Stomach (tissue), 9 donors: ENCODE measurements around the gene SNX15. TPM values are rescaled to one million over a fixed set of nuclear protein-coding genes. Genes with fewer than 3 reads are reported as not detected.

Source experiments
- DNase-seq, 2 donors: peaks; one replicate each; pipeline versions ENCODE4 v3.0.0 to v3.0.0-alpha.2; 2013 to 2019
- H3K27ac ChIP-seq, 5 donors: fragments of 200-600 bp in 4 of 5; sonication (generic) in 4 of 5; one replicate each; pipeline ENCODE4 v1.5.1; 2013 to 2019; ENCODE audit warnings: mild to moderate bottlenecking in 1 of 5, moderate library complexity in 1 of 5
- H3K27me3 ChIP-seq, 3 donors: fragments of 200-600 bp; sonication (generic); one replicate each; pipeline ENCODE4 v1.5.1; 2017 to 2019; ENCODE audit warnings: mixed run types in 1 of 3
- H3K36me3 ChIP-seq, 4 donors: fragments of 200-600 bp; sonication (generic); 1 replicate in 3 of 4; 2 replicates in 1 of 4; pipeline ENCODE4 v1.5.1; 2016 to 2019
- H3K4me1 ChIP-seq, 4 donors: fragments of 200-600 bp; sonication (generic); one replicate each; pipeline ENCODE4 v1.5.1; 2016 to 2019
- H3K4me3 ChIP-seq, 4 donors: fragments of 200-600 bp; sonication (generic) in 3 of 4; one replicate each; pipeline ENCODE4 v1.5.1; 2016 to 2019; ENCODE audit warnings: mild to moderate bottlenecking in 1 of 4
- H3K9me3 ChIP-seq, 4 donors: fragments of 200-600 bp; sonication (generic); one replicate each; pipeline ENCODE4 v1.5.1; 2016 to 2019
- CTCF ChIP-seq, 7 experiments: fragments of 450-650 bp in 4 of 7; fragments of 200-600 bp in 3 of 7; sonication (generic) in 3 of 7; IDR thresholded peaks; one replicate each; pipeline ENCODE4 v1.5.1; 2016 to 2019; ENCODE audit warnings: antibody characterized with exemption in 7 of 7, control low read depth in 2 of 7, mild to moderate bottlenecking in 1 of 7
- EP300 ChIP-seq: sonication (generic); formaldehyde crosslinking; IDR thresholded peaks from one replicate; pipeline ENCODE4 v1.6.1; 2017; ENCODE audit warnings: antibody characterized with exemption
- POLR2A ChIP-seq, 4 donors: fragments of 450-650 bp; IDR thresholded peaks; one replicate each; pipeline ENCODE4 v1.6.1; 2016; ENCODE audit warnings: antibody characterized with exemption in 4 of 4, control low read depth in 2 of 4, mild to moderate bottlenecking in 1 of 4, moderate library complexity in 1 of 4
- POLR2AphosphoS5 ChIP-seq, 3 donors: sonication (generic); formaldehyde crosslinking; IDR thresholded peaks; one replicate each; pipeline ENCODE4 v1.6.1; 2016; ENCODE audit warnings: antibody characterized with exemption in 3 of 3
- WGBS, 5 donors: extraction: QIAGEN DNeasy Blood & Tissue Kit in 3 of 5; methylation state at CpG; one replicate each; pipeline versions ENCODE4 v1.1.5 to v1.1.7; 2013 to 2018; 5-methylcytosine and 5-hydroxymethylcytosine counted together
- intact Hi-C: fragments of 100-400 bp; cut with DNase I; formaldehyde crosslinking; loops from one replicate; pipeline ENCODE4 v1.15.1; 2023; ENCODE audit warnings: low total_unique reads
- polyA plus RNA-seq, 3 donors: library from polyadenylated mRNA; stranded (reverse); fragments of 200-250 nt; gene quantifications; one replicate each; pipeline ENCODE4 v1.2.3, GENCODE V29; 2013
- total RNA-seq, 5 donors: library from RNA; depleted of rRNA; stranded (reverse); fragments of >200 nt; gene quantifications; one replicate each; pipeline versions ENCODE4 v1.1.0 to v1.2.3, GENCODE V29; 2014 to 2016
- donor health status: healthy with polysubstance abuse.
- donor health status: Bipolar disorder and iron deficiency.
- donor health status: healthy.

SNX15 gene
- total and polyA plus RNA-seq, 8 donors: 4.2 to 45.8 (median 19.0) TPM

- peak; percentile 89 to 91 for DNase-seq
- intact Hi-C loops: loop anchor here (10.0 kb wide), 1 partner anchor 82 kb away; the partner anchor contains the start of gene ATG2A
- Histone ChIP-seq H3K27me3 (no peaks in the 10 kb centered on the region), H3K4me1 (peaks cover 6 to 31% (median 28%) of the 10 kb centered on the region in 4 donors), H3K4me3 (peak within 1 kb of the TSS; percentile 49 to 59 (median 52)), H3K27ac (peak within 1 kb of the TSS; percentile 57 to 90 (median 84)), H3K9me3 (no peaks in the 10 kb centered on the region), H3K36me3 (peaks cover 0 to 26% (median 14%) of the 10 kb centered on the region in 4 donors)
- TF ChIP-seq POLR2A (IDR thresholded peaks at IDR 0.05) (peak in 2 of 4 donors; percentile 27 to 49), CTCF (IDR thresholded peaks at IDR 0.05) (peak in 5 of 7 experiments; percentile 26 to 64 (median 44)), POLR2AphosphoS5 (IDR thresholded peaks at IDR 0.05) (peak; percentile 58 to 90 (median 87)), EP300 (no peak)
- WGBS, 5 donors: 13 to 20% (median 19%) methylated on average over 9 of the region's 9 CpGs
These were observed 30.4 kb upstream of the SNX15 start, which contains the start of gene BATF2 for GRCh38 chr11:64996710-64997380. TSS of gene BATF2 (minus strand) at chr11:64996971. CDS start at chr11:64996914, 57 bp downstream.

GRCh38 chr11:64998141-64998540 is 29.1 kb upstream of the SNX15 start:
- Histone ChIP-seq H3K4me3 (no peak overlapping the region), H3K36me3 (peaks cover 0 to 15% (median 4%) of the 10 kb centered on the region in 4 donors), H3K4me1 (peaks cover 6 to 31% (median 28%) of the 10 kb centered on the region in 4 donors), H3K27ac (no peak overlapping the region), H3K9me3 (no peaks in the 10 kb centered on the region), H3K27me3 (no peaks in the 10 kb centered on the region)
- WGBS, 5 donors: 63 to 93% (median 85%) methylated on average over 1 of the region's 1 CpG
- DNase-seq: no peak
- intact Hi-C loops: loop anchor here (10.0 kb wide), 1 partner anchor 83 kb away; the partner anchor contains the start of gene ATG2A
- TF ChIP-seq EP300: no peak
- no peak for TF ChIP-seq POLR2A (IDR thresholded peaks at IDR 0.05)
- no peak for TF ChIP-seq POLR2AphosphoS5 (IDR thresholded peaks at IDR 0.05)
- TF ChIP-seq CTCF (IDR thresholded peaks at IDR 0.05): no peak

- Histone ChIP-seq H3K36me3 (peaks cover 0 to 8% (median 2%) of the 10 kb centered on the region in 4 donors), H3K4me1 (peaks cover 6 to 31% (median 28%) of the 10 kb centered on the region in 4 donors), H3K27me3 (no peaks in the 10 kb centered on the region), H3K27ac (no peak overlapping the region), H3K9me3 (no peaks in the 10 kb centered on the region), H3K4me3 (no peak overlapping the region)
- 60 to 67% (median 65%) methylated on average over 6 to 9 of the region's 9 CpGs for WGBS, 5 donors
- intact Hi-C loops: loop anchor here (10.0 kb wide), 1 partner anchor 84 kb away; the partner anchor contains the start of gene ATG2A
- TF ChIP-seq EP300: no peak
- no peak for TF ChIP-seq CTCF (IDR thresholded peaks at IDR 0.05)
- no peak for TF ChIP-seq POLR2A (IDR thresholded peaks at IDR 0.05)
- no peak for TF ChIP-seq POLR2AphosphoS5 (IDR thresholded peaks at IDR 0.05)
- peak in 1 of 2 donors; percentile 65 for DNase-seq
These were observed 28.4 kb upstream of the SNX15 start for GRCh38 chr11:64998690-64999431.

GRCh38 chr11:64999478-64999877 is 27.8 kb upstream of the SNX15 start:
- no peak overlapping the region for H3K4me3 ChIP-seq
- intact Hi-C loops: loop anchor here (10.0 kb wide), 1 partner anchor 85 kb away; the partner anchor contains the start of gene ATG2A
- peaks cover 6 to 29% (median 28%) of the 10 kb centered on the region in 4 donors for H3K4me1 ChIP-seq
- 60 to 100% (median 83%) methylated on average over 1 of the region's 1 CpG for WGBS, 5 donors
- peaks cover 0 to 2% (median 0%) of the 10 kb centered on the region in 4 donors for H3K36me3 ChIP-seq
- no peak overlapping the region for H3K27ac ChIP-seq
- no peak for DNase-seq
- TF ChIP-seq CTCF (IDR thresholded peaks at IDR 0.05): no peak
- TF ChIP-seq POLR2AphosphoS5 (IDR thresholded peaks at IDR 0.05): no peak
- no peak for TF ChIP-seq POLR2A (IDR thresholded peaks at IDR 0.05)
- no peak for TF ChIP-seq EP300
- H3K9me3 ChIP-seq: no peaks in the 10 kb centered on the region
- no peaks in the 10 kb centered on the region for H3K27me3 ChIP-seq
